ENCODE measurements around the gene CRIM1. TPM values are rescaled to one million over a fixed set of nuclear protein-coding genes. Genes with fewer than 3 reads are reported as not detected.
A peak's percentile ranks its signal among the peaks of the same experiment; 100 is the strongest.

The CRIM1 gene
- total RNA-seq, 1 experiment from 2014 or later = 96.4 TPM

DNA sequence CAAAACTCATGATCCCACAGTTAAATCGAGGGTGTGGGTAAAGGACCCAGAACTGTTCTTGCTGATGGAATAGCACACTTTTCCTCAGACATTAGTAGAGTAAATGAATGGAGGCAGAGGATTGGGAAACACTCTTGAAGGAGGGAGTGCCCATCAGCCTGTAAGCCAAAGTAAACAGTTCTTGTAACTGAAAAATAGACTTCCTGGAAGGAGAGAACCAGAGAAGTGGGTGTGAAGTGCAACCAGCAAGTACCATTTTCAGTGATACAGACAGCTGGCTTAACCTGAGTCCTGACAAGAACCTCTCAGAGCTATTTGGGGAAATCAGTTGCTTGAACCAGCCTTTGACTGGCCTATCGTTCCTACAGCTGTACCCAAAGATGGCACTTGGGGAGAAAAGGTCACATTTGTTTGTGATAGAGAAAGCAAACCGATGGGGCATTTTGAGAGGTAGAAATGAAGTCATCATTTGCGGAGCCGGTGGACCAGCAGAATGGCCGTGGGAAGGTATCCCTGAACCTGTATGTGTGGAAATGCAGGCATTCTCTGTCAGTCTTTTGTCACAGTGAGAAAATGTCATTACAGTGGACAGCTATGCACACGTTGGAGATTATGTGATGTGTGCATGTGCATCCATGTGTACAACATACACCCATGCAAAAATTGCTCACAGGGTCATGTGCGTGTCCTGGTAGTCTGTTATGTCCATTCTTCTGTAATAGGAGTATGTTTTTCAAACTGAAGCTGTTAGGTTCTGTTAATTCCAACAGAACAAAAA lies 17.8 kb downstream of the CRIM1 start:
- DNase-seq (ENCODE audit: low read depth) = peak; percentile 73

DNA sequence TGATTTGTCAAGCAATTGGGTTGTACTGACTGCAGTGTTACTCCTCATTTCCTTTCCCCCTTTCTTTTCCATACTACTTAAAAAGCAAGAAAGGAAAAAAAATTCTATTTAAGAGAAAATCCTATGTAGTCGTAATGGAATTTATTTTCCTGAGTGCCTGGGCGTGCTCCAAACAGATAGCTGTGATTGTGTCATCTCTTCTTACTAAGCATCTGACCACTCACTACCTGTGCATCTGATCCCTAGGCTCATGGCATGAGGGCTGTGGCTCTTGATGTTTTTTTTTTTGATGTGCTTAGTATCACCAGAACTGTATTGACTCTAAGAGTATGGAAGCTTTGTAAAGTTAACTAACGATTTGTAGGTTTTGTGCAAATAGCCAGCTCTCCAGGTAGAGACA lies 19.0 kb downstream of the CRIM1 start:
- no peak for DNase-seq (ENCODE audit: low read depth)

DNA sequence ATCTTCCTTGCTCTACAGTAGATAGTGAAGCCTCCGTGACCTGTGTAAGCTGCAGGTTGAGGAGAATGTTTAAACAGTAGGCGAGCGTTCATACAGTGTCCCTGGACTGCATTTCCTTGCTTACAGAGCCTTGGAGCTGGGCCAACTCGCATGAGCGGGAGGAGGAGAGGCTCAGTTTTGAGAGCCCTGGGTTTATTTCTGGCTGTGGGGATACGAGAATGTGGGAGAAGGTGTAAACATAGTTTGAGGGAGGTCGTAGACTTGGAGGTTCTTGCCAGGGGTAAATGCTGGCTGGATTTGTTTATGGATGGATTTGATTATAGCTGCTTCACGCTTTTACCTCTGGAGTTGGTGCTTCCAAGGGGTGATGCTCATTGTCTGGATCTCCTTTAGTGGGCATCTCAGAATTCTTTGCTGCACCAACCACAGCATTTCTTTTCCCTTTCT lies 20.8 kb downstream of the CRIM1 start:
- DNase-seq (ENCODE audit: low read depth) = no peak

DNA sequence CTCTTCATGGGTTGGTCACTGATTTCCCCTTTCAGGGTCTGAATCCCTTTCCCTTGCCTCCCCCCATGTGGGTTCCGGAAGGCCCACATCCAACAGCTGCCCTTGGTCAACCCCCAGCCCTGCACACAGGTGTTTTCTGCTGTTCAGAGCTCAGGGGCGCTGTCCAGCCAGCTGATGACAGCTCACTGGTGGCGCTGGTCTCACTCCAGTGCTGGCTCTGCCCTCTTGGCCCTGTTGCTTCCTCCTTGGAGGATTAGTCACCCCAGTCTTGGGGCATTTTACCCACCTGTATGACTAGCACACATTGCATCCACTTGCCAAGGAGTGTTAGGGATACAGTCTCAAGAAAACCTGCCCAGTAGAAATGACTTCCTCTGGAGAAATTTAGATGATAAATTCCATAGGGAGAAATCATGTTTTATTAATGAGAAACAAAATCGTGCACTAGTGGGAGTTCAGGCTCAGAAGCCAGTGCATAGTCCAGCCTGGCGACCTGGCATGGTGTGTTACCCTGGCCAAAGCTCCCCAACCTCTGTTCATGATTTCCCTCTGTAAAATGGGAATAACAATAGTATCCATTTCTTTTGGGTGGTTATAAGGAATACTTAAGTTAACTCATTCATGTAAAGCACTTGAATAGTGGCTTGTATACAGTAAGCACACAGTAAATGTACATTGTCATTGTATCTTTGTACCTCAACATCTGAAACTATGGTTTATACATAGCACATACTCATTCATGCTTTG lies 21.6 kb downstream of the CRIM1 start:
- DNase-seq (ENCODE audit: low read depth) = no peak

DNA sequence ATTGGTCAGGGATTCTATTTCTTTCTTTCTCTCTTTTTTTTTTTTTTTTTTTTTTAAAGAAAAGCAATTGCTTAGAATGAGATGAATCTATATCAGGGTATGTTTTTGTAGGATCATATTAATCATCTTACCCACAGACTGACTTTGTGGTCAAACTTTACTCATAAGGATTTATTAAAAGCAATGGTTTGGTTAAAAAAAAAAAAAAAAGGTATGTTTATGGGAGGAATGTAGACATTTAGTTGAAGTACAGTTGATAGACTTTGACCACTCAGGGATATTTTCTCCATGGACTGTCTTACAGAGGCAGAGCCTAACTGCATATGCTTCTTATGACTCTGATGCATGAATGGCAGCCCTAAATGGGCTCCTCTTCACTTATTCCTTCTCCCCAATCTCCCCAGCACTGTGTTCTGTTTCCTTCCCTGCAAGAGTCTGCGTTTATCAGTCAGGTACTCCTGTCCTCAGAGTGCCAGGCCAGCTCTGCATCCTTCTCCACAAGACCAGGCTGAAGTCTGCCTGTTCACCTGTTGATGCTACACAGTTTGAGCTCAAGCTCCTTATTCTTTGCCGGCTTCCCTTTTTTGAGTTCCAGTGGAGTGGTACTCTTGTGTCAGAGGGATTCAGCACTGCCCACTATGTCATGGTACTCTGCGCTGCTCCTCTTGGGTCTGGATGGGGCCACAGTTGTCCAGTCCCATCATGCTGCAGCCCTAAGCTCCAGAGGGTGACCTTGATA lies 24.3 kb downstream of the CRIM1 start:
- DNase-seq (ENCODE audit: low read depth) = peak; percentile 68

DNA sequence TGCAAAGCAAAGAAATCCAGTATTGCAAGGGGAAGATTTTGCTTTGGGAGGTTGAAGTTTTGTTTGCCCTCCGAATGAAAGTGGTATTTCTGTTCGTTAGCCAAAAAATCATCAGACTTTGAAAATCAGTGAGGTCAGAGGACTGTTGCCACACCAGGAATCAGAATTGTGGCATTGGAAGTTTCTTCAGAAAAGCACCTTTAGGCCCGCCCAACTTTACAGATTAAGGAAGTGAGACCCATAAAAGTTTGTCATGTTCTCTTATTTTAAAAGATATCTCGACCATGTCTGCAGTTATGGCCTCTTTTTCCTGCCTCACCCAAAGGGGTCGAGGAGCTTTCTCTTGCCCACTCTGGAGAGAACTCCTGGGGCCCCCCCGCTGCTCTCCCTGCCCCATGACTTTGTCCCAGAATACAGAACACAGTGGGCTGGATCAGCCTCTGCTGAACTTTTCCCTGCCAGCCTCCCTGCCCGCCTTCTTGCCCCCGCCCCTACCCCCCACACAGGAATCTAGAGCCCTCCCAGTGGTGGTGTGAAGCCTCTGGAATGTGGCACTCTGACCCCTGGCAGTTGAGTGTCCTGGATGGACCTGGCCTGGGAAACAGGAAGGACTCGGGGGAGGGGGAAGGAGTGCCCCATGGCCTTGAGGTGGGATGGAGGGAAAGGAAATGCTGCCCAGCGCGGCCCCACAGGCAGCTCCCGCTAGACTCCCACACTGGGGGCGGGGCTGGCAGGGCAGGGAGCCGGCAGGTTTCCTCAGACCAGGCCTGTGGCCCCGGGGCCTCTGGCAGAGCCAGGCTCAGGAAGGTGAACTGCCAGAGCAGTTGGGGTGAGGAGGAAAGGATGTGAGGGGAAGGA lies 25.3 kb downstream of the CRIM1 start:
- DNase-seq (ENCODE audit: low read depth) = peak; percentile 75

DNA sequence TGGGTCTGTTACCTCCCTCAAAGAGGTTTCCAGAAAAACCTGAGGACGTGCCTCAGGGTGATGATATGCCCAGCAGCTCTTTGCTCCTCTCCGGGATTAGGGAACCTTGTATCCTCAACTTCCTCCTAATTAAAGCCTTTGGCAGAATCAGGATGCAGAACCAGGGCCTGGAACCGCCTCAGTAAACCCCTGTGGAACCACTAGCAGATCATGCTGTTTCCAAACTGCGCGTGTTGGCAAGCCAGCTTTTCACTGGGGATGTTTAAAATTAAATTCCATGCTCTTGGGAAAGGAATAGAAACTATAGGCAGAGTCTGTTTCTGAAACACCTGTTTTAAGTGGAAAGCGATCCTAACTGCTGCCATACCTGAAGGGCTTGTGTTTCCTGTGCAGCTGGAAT lies 26.4 kb downstream of the CRIM1 start:
- DNase-seq (ENCODE audit: low read depth) = no peak

DNA sequence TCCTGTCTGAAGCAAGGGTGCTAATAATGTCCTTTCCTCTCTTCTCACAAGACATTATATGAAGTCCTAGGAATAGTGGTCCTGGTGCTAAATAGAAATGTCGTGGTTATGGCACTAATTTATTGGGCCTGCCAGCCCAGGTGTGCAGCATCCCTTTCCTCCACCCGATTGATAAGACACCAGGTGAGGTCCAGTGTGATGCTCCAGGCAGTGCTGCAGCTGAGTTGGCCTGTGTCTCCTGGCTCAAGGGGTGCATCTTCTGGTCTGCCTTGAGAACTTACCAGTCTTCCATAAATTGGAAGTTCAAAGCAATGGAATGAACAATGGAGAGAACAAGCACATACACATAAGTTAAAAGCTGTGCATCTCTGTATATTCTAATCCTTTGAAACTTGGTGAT lies 26.9 kb downstream of the CRIM1 start:
- no peak for DNase-seq (ENCODE audit: low read depth)

DNA sequence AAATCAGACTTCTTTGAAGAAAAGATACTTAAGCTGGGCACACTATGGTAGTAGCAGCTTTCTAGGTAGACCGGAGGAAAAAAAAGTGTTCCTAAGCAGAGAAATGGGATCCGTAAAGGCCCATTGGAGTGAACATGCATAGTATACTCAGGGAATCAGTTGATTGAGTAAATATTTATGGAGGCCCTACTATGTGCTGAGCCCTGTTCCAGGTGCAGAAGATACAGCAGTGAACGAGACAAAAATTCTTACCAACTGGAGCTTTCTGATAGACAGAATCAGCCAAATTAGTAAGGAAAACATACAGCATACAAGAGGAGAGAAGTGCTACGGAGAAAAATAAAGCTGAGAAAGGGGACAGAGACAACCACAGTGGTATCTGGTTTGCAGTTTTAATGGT lies 28.1 kb downstream of the CRIM1 start:
- no peak for DNase-seq (ENCODE audit: low read depth)

DNA sequence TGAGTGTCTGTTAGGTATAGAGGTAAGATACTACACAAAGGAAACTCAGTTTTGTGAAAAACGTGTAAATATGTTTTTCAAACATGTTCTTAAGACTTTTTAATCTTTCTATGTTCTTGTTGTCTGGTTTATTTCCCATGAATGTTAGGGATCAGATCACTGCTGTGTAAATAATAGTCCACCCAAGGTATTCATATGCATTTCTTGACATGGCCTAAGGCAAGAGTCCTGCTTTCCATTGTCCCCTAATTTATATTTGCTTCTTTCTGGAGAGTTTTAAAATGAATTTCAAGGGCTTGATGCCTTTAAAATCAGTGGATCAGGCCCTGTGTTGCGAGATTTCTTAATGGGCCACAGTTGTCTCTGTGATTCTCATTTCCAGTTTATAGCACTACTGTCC lies 28.9 kb downstream of the CRIM1 start:
- DNase-seq (ENCODE audit: low read depth) = no peak

DNA sequence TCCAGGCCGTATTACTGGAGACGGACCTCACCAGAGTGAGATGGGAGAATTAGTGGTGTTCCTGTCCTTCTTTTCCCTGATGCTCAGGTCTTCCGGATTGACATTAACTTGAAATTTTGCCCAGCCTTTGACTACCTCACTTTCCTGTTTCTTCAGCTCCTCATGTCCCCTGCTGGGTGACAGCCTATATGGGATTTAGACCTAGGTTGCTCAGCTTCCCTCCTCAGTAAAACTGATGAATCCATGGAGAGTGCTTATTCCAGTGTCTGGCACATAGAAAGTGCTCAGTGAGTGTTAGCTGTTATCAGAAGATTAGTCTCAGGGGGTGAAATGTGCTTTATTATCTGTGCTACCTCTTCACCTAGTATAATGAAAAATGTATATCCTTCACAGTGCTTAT lies 30.0 kb downstream of the CRIM1 start:
- DNase-seq (ENCODE audit: low read depth) = no peak

DNA sequence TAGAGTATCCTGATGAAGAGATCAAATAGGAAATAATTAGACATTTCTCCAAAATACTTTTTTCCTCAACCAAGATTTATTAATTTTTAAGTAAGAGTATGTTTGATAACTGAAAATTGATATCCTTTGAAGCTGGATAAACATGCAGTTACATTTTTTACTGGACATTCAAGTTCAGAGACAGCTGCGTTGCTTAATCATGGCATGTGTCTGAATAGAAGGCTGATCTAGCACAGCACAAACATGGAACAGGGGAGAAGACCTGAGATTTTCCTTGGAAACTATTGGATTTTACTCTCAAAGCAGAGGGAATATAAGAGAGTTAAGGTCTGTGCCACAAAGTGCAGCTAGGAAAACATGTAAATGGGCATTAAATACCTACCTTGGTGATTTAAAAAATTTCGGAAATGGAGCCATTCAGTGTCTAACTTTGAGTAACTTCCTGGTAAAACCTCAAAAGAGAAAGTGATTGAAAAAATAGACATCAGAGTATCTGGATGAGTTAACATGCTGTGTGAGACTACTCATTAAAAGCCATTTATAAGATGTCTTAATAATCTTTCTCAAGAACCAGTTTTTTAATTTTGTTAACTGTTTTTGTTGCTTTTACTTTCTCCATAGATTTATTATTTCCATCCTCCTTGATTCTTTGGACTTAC lies 31.8 kb downstream of the CRIM1 start:
- DNase-seq (ENCODE audit: low read depth) = peak; percentile 75

DNA sequence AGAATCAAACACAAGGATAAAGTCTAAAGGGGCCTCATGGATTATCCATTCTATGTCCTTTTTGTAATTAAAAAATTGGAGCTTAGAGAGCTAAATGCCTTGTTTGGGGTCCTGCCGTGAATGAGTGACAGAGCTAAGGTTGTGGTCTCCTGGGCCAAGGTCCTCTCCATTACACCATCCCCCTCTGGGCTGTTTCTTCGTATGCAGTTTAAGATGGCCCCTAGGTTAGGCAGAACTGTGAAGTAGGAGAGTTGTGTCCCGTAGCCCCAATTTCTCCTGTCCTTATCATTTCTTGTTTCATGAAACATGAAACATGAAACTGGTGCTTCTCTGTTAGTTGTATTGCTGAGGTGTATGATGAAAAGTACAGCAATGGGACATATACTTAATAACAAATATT lies 32.9 kb downstream of the CRIM1 start:
- DNase-seq (ENCODE audit: low read depth) = no peak

DNA sequence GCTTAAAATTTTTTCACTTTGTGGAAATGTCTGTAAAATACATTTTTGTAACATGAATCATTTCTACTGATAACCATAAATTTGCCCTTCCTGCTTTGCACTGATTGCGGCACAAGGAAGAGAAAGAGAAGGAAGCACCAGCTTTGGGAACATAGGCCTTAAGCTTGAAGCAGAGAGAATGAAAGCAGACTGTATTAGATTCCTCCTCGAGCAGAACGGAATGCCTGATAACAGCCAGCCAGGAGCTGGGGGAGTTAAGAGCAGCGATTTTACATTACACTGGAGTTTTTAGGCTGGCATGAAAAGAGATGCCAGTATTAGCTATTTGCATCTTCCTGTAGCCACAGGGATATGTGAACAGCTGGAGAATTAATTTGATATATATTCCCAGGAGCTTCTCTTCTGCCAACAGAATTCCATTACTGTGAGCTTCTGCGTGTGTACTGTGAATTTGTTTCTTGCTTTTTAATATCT lies 33.5 kb downstream of the CRIM1 start:
- peak; percentile 76 for DNase-seq (ENCODE audit: low read depth)

DNA sequence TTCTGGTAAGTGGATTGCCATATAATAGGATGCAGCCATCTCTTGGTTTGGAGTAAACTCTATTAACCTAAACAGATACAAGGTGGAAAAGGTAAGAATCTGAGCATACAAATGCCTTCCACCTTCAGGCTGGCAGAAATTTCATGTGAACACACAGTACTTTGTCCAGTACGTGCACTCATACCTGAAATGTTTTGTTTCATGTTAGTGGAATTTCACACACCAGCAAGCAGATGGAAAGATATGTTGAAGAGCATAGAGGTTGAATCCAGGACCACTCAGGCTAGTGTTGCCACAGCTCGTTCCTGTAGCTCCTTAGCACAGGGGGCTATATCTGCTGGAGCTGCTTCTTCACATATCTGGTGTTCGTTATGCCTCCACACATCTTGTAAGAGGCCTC lies 34.0 kb downstream of the CRIM1 start:
- DNase-seq (ENCODE audit: low read depth) = no peak

DNA sequence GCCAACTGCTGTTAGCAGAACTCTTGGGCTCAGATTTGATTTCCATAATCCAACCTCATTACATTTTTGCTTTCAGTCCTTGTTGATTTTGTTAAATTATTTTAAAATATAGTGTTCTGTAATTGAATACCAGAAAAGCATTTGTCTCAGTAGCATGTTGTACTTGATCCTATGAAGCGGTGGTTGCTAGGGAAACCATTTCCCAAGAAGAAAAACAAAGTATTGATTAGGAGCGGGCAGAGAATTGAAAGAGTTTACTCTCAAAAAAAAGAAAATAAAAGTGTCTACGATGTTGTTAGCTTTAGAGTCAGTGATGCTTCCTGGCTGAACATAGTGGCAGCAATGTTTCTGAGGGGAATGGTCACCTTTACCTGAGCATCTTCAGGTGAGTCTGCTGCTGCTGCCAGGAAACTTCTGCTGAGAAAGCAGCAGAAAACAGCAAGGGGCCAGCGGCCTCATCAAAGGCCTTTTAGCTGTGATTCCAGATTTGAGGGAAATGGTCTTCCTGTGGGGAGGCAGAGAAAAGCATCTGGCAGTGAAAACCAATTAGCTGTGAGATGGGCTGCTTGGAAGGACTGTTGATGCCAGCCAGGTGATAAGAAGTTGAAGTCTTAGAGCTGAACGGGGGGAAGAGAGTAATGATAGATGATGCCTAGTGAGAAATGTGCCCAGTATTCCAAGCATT lies 37.1 kb downstream of the CRIM1 start:
- no peak for DNase-seq (ENCODE audit: low read depth)

DNA sequence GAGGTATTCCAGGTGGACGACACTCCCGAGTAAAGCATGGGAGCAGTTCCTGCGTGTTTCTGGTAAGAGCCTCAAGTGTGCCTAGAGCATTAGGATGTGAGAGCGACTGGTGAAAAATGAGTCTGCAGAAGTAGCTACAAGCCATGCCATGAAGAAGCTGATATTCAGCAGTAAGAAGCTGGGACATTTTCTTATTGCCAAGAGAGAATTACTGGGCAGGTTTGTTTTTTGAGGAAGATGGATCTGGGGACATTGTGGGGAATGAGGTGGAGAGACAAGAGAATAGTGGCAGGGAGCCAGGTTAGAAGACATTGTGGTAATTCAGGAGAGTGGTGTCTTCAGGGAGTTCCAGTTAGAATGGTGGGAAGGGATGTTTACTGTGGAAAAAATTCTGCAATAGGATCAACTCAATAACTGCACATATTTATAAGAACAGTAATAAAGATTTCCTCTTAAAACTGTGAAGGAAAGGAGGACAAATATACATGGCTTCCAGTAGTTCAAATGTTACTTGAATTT lies 38.2 kb downstream of the CRIM1 start:
- no peak for DNase-seq (ENCODE audit: low read depth)

DNA sequence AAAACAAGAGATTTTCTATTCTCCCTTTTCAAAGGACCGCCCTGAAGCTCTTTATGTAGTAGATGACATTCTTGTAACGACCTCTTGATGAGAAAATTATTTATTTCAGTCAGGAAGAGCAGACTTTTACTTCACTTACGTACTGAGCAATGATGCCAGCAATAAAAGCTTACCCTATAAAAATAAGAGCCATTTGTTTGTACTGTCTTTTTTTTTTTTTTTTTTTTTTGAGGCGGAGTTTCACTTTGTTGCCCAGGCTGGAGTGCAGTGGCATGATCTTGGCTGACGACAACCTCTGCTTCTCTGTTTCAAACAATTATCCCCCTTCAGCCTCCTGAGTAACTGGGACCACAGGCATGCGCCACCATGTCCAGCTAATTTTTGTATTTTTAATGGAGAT lies 39.2 kb downstream of the CRIM1 start:
- DNase-seq (ENCODE audit: low read depth) = no peak

DNA sequence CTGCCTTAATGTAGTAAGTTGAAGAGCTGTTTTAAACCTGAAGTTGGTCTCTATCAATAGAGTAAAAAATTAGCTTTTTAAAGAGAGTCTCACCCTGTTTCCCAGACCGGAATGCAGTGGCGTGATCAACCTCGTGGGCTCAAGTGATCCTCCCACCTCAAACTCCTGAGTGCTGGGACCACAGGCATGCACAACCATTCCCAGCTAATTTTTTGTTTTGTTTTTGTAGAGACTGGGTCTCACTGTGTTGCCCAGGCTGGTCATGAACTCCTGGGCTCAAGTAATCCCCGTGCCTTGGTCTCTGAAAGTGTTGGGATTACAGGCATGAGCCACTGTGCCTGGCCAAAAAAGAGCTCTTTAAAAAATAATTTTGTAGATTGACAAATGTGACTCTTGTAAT lies 40.3 kb downstream of the CRIM1 start:
- DNase-seq (ENCODE audit: low read depth) = no peak
